H1 (cell line): ENCODE measurements around the gene ARID1B. TPM values are rescaled to one million over a fixed set of nuclear protein-coding genes. Genes with fewer than 3 reads are reported as not detected.

ENCODE experiments used
- CTCF ChIA-PET: fragments of 300-600 bp; sonication (Branson Sonifier 250); formaldehyde crosslinking; loops from one replicate; lab custom pipeline; 2021; ENCODE audit not compliant: partially characterized antibody; lab: Charles Lee
- POLR2A ChIA-PET: fragments of 300-600 bp; sonication (Branson Sonifier 250); formaldehyde crosslinking; loops from one replicate; lab custom pipeline; 2021; ENCODE audit warnings: inconsistent platforms; ENCODE audit not compliant: partially characterized antibody; lab: Charles Lee
- DNase-seq, 2 experiments: peaks; one replicate each; pipeline versions ENCODE4 v3.0.0 to v3.0.0-alpha.2; 2010 to 2022; ENCODE audit warnings: low spot score in 2 of 2, low read depth in 1 of 2, mixed read lengths in 1 of 2
- FAIRE-seq: peaks from 2 replicates; lab custom pipeline; 2011; peaks lifted over from hg19 to GRCh38; lab: Jason Lieb, UNC
- H2AFZ ChIP-seq: 2 replicates; pipeline ENCODE4 v1.8.1; 2012; ENCODE audit warnings: low read length, inconsistent platforms
- H2AK5ac ChIP-seq: 2 replicates; pipeline ENCODE4 v1.6.1; 2013; ENCODE audit warnings: low read depth, low read length
- H2BK120ac ChIP-seq: replicated peaks from 2 replicates; pipeline ENCODE3; 2013; ENCODE audit warnings: low read depth, low read length, inconsistent platforms
- H2BK12ac ChIP-seq: 2 replicates; pipeline ENCODE4 v1.6.1; 2013; ENCODE audit warnings: low read depth, low read length
- H2BK15ac ChIP-seq: 2 replicates; pipeline ENCODE4 v1.6.1; 2013; ENCODE audit warnings: low read length
- H2BK20ac ChIP-seq: 2 replicates; pipeline ENCODE4 v1.6.1; 2013; ENCODE audit warnings: low read length
- H2BK5ac ChIP-seq: 2 replicates; pipeline ENCODE4 v1.6.1; 2013; ENCODE audit warnings: low read depth, low read length
- H3K14ac ChIP-seq: 2 replicates; pipeline ENCODE4 v1.6.1; 2013; ENCODE audit warnings: inconsistent platforms; ENCODE audit not compliant: insufficient read length
- H3K18ac ChIP-seq: 2 replicates; pipeline ENCODE4 v1.6.1; 2013; ENCODE audit warnings: low read length; ENCODE audit errors: extremely low read depth
- H3K23ac ChIP-seq: 2 replicates; pipeline ENCODE4 v1.6.1; 2013; ENCODE audit warnings: inconsistent platforms; ENCODE audit not compliant: insufficient read length
- H3K23me2 ChIP-seq: 2 replicates; pipeline ENCODE4 v1.6.1; 2013; ENCODE audit warnings: low read depth, low read length
- H3K27ac ChIP-seq: 2 replicates; pipeline ENCODE4 v1.6.1; 2011; ENCODE audit warnings: low read depth, low read length, inconsistent platforms
- H3K27me3 ChIP-seq, 4 experiments: replicated peaks in 1 of 4; 1 replicate in 1 of 4; 2 replicates in 3 of 4; pipeline versions ENCODE4 v1.6.1 to v1.8.1; 2011 to 2013; ENCODE audit warnings: low read length in 3 of 4, mild to moderate bottlenecking in 3 of 4, inconsistent platforms in 2 of 4, mixed read lengths in 2 of 4, moderate library complexity in 1 of 4; ENCODE audit not compliant: control insufficient read depth in 3 of 4, insufficient read depth in 3 of 4; ENCODE audit errors: extremely low read depth in 1 of 4
- H3K36me3 ChIP-seq, 4 experiments: 2 replicates each; pipeline versions ENCODE4 v1.6.1 to v1.8.1; 2011 to 2013; ENCODE audit warnings: mild to moderate bottlenecking in 4 of 4, low read length in 3 of 4, moderate library complexity in 2 of 4, control low read depth in 1 of 4, inconsistent platforms in 1 of 4; ENCODE audit not compliant: insufficient read depth in 4 of 4, control insufficient read depth in 2 of 4
- H3K4ac ChIP-seq: replicated peaks from 2 replicates; pipeline ENCODE3; 2013; ENCODE audit warnings: low read length, low read depth, mixed read lengths, inconsistent platforms; ENCODE audit not compliant: insufficient read length
- H3K4me1 ChIP-seq, 4 experiments: replicated peaks in 1 of 4; 1 replicate in 1 of 4; 2 replicates in 3 of 4; pipeline versions ENCODE4 v1.6.1 to v1.8.1; 2011 to 2013; ENCODE audit warnings: low read length in 3 of 4, inconsistent platforms in 2 of 4, mixed read lengths in 1 of 4; ENCODE audit not compliant: insufficient read depth in 4 of 4, control insufficient read depth in 3 of 4
- H3K4me2 ChIP-seq, 2 experiments: 2 replicates each; pipeline versions ENCODE4 v1.6.1 to v1.8.1; 2011 to 2013; ENCODE audit warnings: low read depth in 2 of 2, low read length in 2 of 2, control low read depth in 1 of 2, inconsistent platforms in 1 of 2, mild to moderate bottlenecking in 1 of 2; ENCODE audit not compliant: insufficient read depth in 1 of 2
- H3K4me3 ChIP-seq, 4 experiments: fragments of 200-600, 300-600 bp in 1 of 4; sonication (generic), shearing (Covaris generic), sonication (Bioruptor Twin) in 1 of 4; 2 replicates each; pipeline versions ENCODE4 v1.5.1 to v1.8.1; 2011 to 2016; ENCODE audit warnings: low read length in 4 of 4, low read depth in 3 of 4, control low read depth in 2 of 4, inconsistent platforms in 2 of 4, mild to moderate bottlenecking in 2 of 4, mixed read lengths in 1 of 4, moderate library complexity in 1 of 4; ENCODE audit not compliant: insufficient read depth in 2 of 4; ENCODE audit errors: extremely low read depth in 1 of 4
- H3K56ac ChIP-seq: replicated peaks from 2 replicates; pipeline ENCODE3; 2013; ENCODE audit warnings: low read depth, mild to moderate bottlenecking, mixed read lengths, low read length, inconsistent platforms; ENCODE audit not compliant: insufficient read length
- H3K79me1 ChIP-seq: 2 replicates; pipeline ENCODE4 v1.6.1; 2013; ENCODE audit warnings: low read depth, low read length, control low read depth
- H3K79me2 ChIP-seq, 2 experiments: 2 replicates each; pipeline versions ENCODE4 v1.6.1 to v1.8.1; 2012 to 2013; ENCODE audit warnings: low read length in 2 of 2, mild to moderate bottlenecking in 2 of 2, inconsistent platforms in 1 of 2; ENCODE audit not compliant: insufficient read depth in 2 of 2, control insufficient read depth in 1 of 2
- H3K9ac ChIP-seq, 4 experiments: replicated peaks in 1 of 4; 1 replicate in 1 of 4; 2 replicates in 3 of 4; pipeline versions ENCODE4 v1.6.1 to v1.8.1; 2011 to 2013; ENCODE audit warnings: low read depth in 3 of 4, low read length in 3 of 4, control low read depth in 2 of 4, mild to moderate bottlenecking in 2 of 4, moderate library complexity in 2 of 4, inconsistent platforms in 1 of 4; ENCODE audit errors: extremely low read depth in 1 of 4
- H3K9me3 ChIP-seq, 2 experiments: 2 replicates each; pipeline versions ENCODE4 v1.6.1 to v1.8.1; 2012 to 2013; ENCODE audit warnings: mild to moderate bottlenecking in 2 of 2, moderate library complexity in 2 of 2, control low read depth in 1 of 2, inconsistent platforms in 1 of 2, low read depth in 1 of 2, low read length in 1 of 2, mixed read lengths in 1 of 2; ENCODE audit not compliant: insufficient read depth in 2 of 2
- H4K20me1 ChIP-seq, 2 experiments: replicated peaks in 1 of 2; 2 replicates each; pipeline versions ENCODE3 to v1.8.1; 2011 to 2013; ENCODE audit warnings: inconsistent platforms in 2 of 2, low read length in 2 of 2, mild to moderate bottlenecking in 1 of 2; ENCODE audit not compliant: insufficient read depth in 2 of 2, control insufficient read depth in 1 of 2
- H4K5ac ChIP-seq: 2 replicates; pipeline ENCODE4 v1.6.1; 2013; ENCODE audit warnings: low read length, low read depth, mixed read lengths, inconsistent platforms; ENCODE audit not compliant: insufficient read length
- H4K8ac ChIP-seq: 2 replicates; pipeline ENCODE4 v1.8.0; 2013; ENCODE audit warnings: mild to moderate bottlenecking, moderate library complexity, low read length, inconsistent platforms; ENCODE audit not compliant: insufficient read depth; ENCODE audit errors: extremely low read depth
- H4K91ac ChIP-seq: replicated peaks from 2 replicates; pipeline ENCODE3; 2013; ENCODE audit warnings: low read length, mixed read lengths, inconsistent platforms; ENCODE audit not compliant: insufficient read length
- CBX8 ChIP-seq: fragments of 300-800, 300-1000 bp; sonication (generic); IDR thresholded peaks from 2 replicates; pipeline ENCODE4 v1.7.1; 2016; ENCODE audit warnings: low read depth, low read length, borderline replicate concordance
- EP300 ChIP-seq, 2 experiments: IDR thresholded peaks; 1 replicate in 1 of 2; 2 replicates in 1 of 2; pipeline ENCODE4 v1.6.1; 2011 to 2012; ENCODE audit warnings: low read depth in 2 of 2, low read length in 2 of 2, mild to moderate bottlenecking in 2 of 2, borderline replicate concordance in 1 of 2, inconsistent platforms in 1 of 2, moderate library complexity in 1 of 2
- GABPA ChIP-seq: IDR thresholded peaks from 2 replicates; pipeline ENCODE4 v1.6.1; 2011; ENCODE audit warnings: mild to moderate bottlenecking, low read length, moderate library complexity, borderline replicate concordance; ENCODE audit not compliant: insufficient read depth
- KDM5A ChIP-seq: fragments of 200-600 bp; IDR thresholded peaks from 2 replicates; pipeline ENCODE4 v1.7.1; 2012; ENCODE audit warnings: mild to moderate bottlenecking, low read length, inconsistent platforms, mixed read lengths
- NANOG ChIP-seq: IDR thresholded peaks from 2 replicates; pipeline ENCODE4 v1.6.1; 2011; ENCODE audit warnings: low read length, low read depth, mild to moderate bottlenecking, inconsistent platforms; ENCODE audit not compliant: insufficient read depth, poor library complexity, severe bottlenecking
- NRF1 ChIP-seq: IDR thresholded peaks from 2 replicates; pipeline ENCODE4 v1.6.1; 2011; ENCODE audit warnings: mild to moderate bottlenecking, low read depth, low read length, improper control_type of control experiment
- POLR2AphosphoS5 ChIP-seq: IDR thresholded peaks from 2 replicates; pipeline ENCODE4 v1.6.1; 2011; ENCODE audit warnings: low read depth, low read length
- SAP30 ChIP-seq: fragments of 300-600 bp; sonication (generic); IDR thresholded peaks from 2 replicates; pipeline ENCODE4 v1.7.1; 2012; ENCODE audit warnings: low read length, moderate library complexity, mild to moderate bottlenecking, inconsistent platforms; ENCODE audit not compliant: insufficient read depth, insufficient replicate concordance
- whole genome bisulfite sequencing, 2 experiments: shearing (Covaris generic) in 1 of 2; methylation state at CpG; one replicate each; pipeline versions ENCODE4 v1.1.6 to v1.1.7; 2013 to 2015; ENCODE audit warnings: low lambda C conversion rate in 2 of 2, mixed read lengths in 2 of 2, inconsistent platforms in 1 of 2, low coverage in 1 of 2, missing lambda C conversion rate in 1 of 2; ENCODE audit not compliant: insufficient replicate concordance in 2 of 2, insufficient coverage in 1 of 2, insufficient read length in 1 of 2; ENCODE audit errors: extremely low coverage in 1 of 2, missing lambda C conversion rate in 1 of 2; 5-methylcytosine and 5-hydroxymethylcytosine counted together
- polyA plus RNA-seq, 7 experiments: library from polyadenylated mRNA; depleted of rRNA in 3 of 7; stranded (reverse) in 5 of 7; unstranded in 2 of 7; fragments of >200 nt in 5 of 7; fragments of 200-250 nt in 2 of 7; gene quantifications; 1 replicate in 5 of 7; 2 replicates in 1 of 7; 4 replicates in 1 of 7; pipeline versions ENCODE4 v1.2.1 to v1.2.3, GENCODE V29; 2011 to 2013; ENCODE audit warnings: missing spikeins in 2 of 7, mixed read lengths in 2 of 7
- total RNA-seq: library from RNA; stranded (reverse); fragmentation: NEBNext Ultra II Directional; extraction: Animal tissue kit (Norgen Biotek cat#: 25700); gene quantifications from 2 replicates; pipeline ENCODE4 v1.2.1, GENCODE V29; 2021

Gene ARID1B
- total and polyA plus RNA-seq, 2 of the 8 experiments (the other 6 are each of a cell fraction or from before 2014, with no cell fraction given), result 24.3 to 70.3 TPM

DNA sequence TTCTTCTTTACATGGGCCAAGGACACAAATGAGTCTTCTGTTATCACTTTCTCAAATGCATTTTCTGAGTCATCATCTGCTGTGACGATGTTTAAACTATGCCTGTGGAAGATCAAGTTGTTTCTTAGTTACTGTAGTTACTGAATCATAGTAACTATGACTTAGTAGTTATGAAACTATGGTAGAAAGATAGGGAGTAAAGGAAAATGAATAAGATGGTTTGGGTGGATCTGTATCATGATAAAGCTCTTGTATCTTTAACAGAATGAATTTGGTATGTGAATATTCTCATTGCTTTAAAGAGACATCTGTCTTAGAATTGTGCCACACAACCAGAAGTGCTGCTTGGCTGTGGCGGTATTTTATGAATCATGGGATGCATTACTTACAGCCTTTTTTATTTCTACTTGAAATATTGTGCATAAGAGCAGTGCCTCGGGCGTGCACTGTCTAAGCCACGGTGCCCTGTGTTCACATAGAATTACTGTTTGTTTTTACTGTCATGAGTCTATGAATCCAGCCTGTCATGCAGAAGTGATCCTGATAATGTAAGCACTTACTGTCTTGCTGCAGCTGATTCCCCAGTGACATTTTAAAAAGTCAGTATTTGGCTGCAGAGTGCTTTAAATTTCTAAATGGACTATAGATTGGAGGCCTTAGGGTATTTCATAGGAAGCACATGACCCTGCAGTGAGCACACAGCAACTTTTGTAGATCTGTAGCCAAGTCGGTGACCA, 330.9 kb downstream of the ARID1B start:
- no peak overlapping the region for H3K27ac ChIP-seq
- DNase-seq, result no peak
- H2AK5ac ChIP-seq, result no peak overlapping the region
- H3K79me1 ChIP-seq, result no peaks in the 10 kb centered on the region
- TF ChIP-seq GABPA, result no peak
- no peak for TF ChIP-seq EP300 (IDR thresholded peaks at IDR 0.05; ENCODE audit: borderline replicate concordance in 1 of 2, low read depth in 2 of 2, low read length in 2 of 2)
- no peak for TF ChIP-seq NRF1
- TF ChIP-seq CBX8, result no peak
- TF ChIP-seq POLR2AphosphoS5, result no peak
- no peak for TF ChIP-seq KDM5A
- no peak for TF ChIP-seq SAP30
- TF ChIP-seq NANOG, result no peak
- TF ChIP-seq, all 59 proteins: peak for 0
- H3K9ac ChIP-seq, result no peak overlapping the region
- 0 out of 4 replicates have a peak, but pooled peaks cover 0 to 3% of the 10 kb centered on the region in 2 experiments for H3K79me2 ChIP-seq
- no peak overlapping the region for H3K4ac ChIP-seq
- ChIA-PET POLR2A (interaction anchor here (1.6 kb wide), 1 partner anchor 19 kb away, joined by 3 read pairs; no protein-coding TSS in a partner anchor), CTCF (interaction anchor here (1.1 to 1.6 kb wide), 3 partner anchors 10 to 71 kb away, joined by 3 read pairs; no protein-coding TSS in a partner anchor)
- H3K56ac ChIP-seq, result no peak overlapping the region
- H3K27me3 ChIP-seq, result no peaks in the 10 kb centered on the region
- H2BK5ac ChIP-seq, result no peak overlapping the region
- no peak overlapping the region for H3K4me3 ChIP-seq
- H3K18ac ChIP-seq, result no peak overlapping the region
- no peaks in the 10 kb centered on the region for H4K20me1 ChIP-seq
- no peak overlapping the region for H4K8ac ChIP-seq
- H2BK20ac ChIP-seq, result no peak overlapping the region
- no peaks in the 10 kb centered on the region for H3K23me2 ChIP-seq
- WGBS, 2 experiments, result 87% methylated on average over 6 of the region's 6 CpGs; no CpG with 5 or more reads in 1 of the 2 experiments
- H2AFZ ChIP-seq, result no peak overlapping the region
- H3K14ac ChIP-seq, result no peak overlapping the region
- FAIRE-seq, result no peak
- no peak overlapping the region for H3K4me2 ChIP-seq
- no peak overlapping the region for H4K5ac ChIP-seq
- H3K9me3 ChIP-seq, result no peaks in the 10 kb centered on the region
- no peak overlapping the region for H3K23ac ChIP-seq
- no peak overlapping the region for H2BK15ac ChIP-seq
- H2BK12ac ChIP-seq, result no peak overlapping the region
- no peak overlapping the region for H2BK120ac ChIP-seq
- H4K91ac ChIP-seq, result no peak overlapping the region
- peaks cover 0 to 5% (median 0%) of the 10 kb centered on the region in 4 experiments; a peak in 1 of 8 replicates for H3K36me3 ChIP-seq
- no peaks in the 10 kb centered on the region for H3K4me1 ChIP-seq
